Measurements from ENCODE around the gene ZNF33B. TPM values are rescaled to one million over a fixed set of nuclear protein-coding genes. Genes with fewer than 3 reads are reported as not detected.

ZNF33B gene
- total RNA-seq, 1 experiment from 2014 or later: 21.1 TPM

- intact Hi-C loops (cut with micrococcal nuclease): no loop called here
- CTCF ChIA-PET: no interaction called here
These were observed 7.7 kb downstream of the ZNF33B start for GRCh38 chr10:42630537-42631134.

GRCh38 chr10:42623929-42624328, 14.4 kb downstream of the ZNF33B start:
- ChIA-PET POLR2A (no interaction called here), CTCF (no interaction called here), RAD21 (ENCODE audit: low non-redundant PET in 1 of 2, low total read pairs in 2 of 2, uncharacterized antibody in 2 of 2, unreplicated experiment in 2 of 2) (no interaction called here)
- Histone ChIP-seq H3K27me3 (ENCODE audit: insufficient read depth, low read length) (no peaks in the 10 kb centered on the region), H3K9ac (ENCODE audit: low read length) (no peak overlapping the region), H3K4me2 (ENCODE audit: low read length) (no peak overlapping the region), H2AFZ (ENCODE audit: low read depth, low read length, poor library complexity, severe bottlenecking) (no peak overlapping the region), H3K27ac (ENCODE audit: low read depth, low read length) (no peak overlapping the region), H3K4me1 (ENCODE audit: control insufficient read depth in 1 of 2, insufficient read depth in 2 of 2, low read length in 2 of 2) (no peaks in the 10 kb centered on the region), H4K20me1 (ENCODE audit: insufficient read depth) (no peaks in the 10 kb centered on the region), H3K9me2 (ENCODE audit: insufficient read depth) (no peaks in the 10 kb centered on the region), H3K36me3 (ENCODE audit: control insufficient read depth in 1 of 2, insufficient read depth in 2 of 2, low read length in 2 of 2) (peaks cover 13 to 22% of the 10 kb centered on the region in 2 experiments; a peak in 2 of 4 replicates), H3K9me3 (ENCODE audit: control insufficient read depth in 1 of 2, insufficient read depth in 1 of 2, low read depth in 1 of 2, low read length in 2 of 2) (no peaks in the 10 kb centered on the region), H3K79me2 (ENCODE audit: insufficient read depth, low read length) (peaks cover 14% of the 10 kb centered on the region), H3K4me3 (replicated peaks in 1 of 2; ENCODE audit: low read depth in 1 of 2, low read length in 2 of 2) (no peak overlapping the region)
- BruUV-seq (replicated peaks): no TSS peak
- ATAC-seq: no peak
- intact Hi-C loops (cut with micrococcal nuclease): no loop called here
- no peak for DNase-seq (ENCODE audit: low read depth, low spot score)
- no peak for TF ChIP-seq POLR2AphosphoS5 (IDR thresholded peaks at IDR 0.05; ENCODE audit: low read depth, low read length)
- TF ChIP-seq JUND (IDR thresholded peaks at IDR 0.05): no peak
- TF ChIP-seq EGR1 (IDR thresholded peaks at IDR 0.05; ENCODE audit: low read depth): no peak
- no peak for TF ChIP-seq ELF1 (IDR thresholded peaks at IDR 0.05; ENCODE audit: borderline replicate concordance, low read depth)
- no peak for TF ChIP-seq SRF (IDR thresholded peaks at IDR 0.05; ENCODE audit: low read depth)
- TF ChIP-seq POLR2A (IDR thresholded peaks at IDR 0.05; ENCODE audit: borderline replicate concordance, extremely low read depth, insufficient read depth, insufficient read length): no peak
- no peak for TF ChIP-seq EZH2phosphoT487 (IDR thresholded peaks at IDR 0.05; ENCODE audit: borderline replicate concordance)
- TF ChIP-seq MAX (IDR thresholded peaks at IDR 0.05): no peak
- no peak for TF ChIP-seq ZBTB33 (IDR thresholded peaks at IDR 0.05; ENCODE audit: extremely low read depth, insufficient replicate concordance, low read length)
- TF ChIP-seq RAD21 (IDR thresholded peaks at IDR 0.05; ENCODE audit: low read depth): no peak
- TF ChIP-seq EZH2 (IDR thresholded peaks at IDR 0.05): no peak

More at GRCh38 chr10:42630537-42631134, 7.7 kb downstream of the ZNF33B start:
- Histone ChIP-seq H3K27me3 (ENCODE audit: insufficient read depth, low read length) (no peaks in the 10 kb centered on the region), H3K9me2 (ENCODE audit: insufficient read depth) (no peaks in the 10 kb centered on the region), H3K4me3 (replicated peaks in 1 of 2; ENCODE audit: low read depth in 1 of 2, low read length in 2 of 2) (no peak overlapping the region), H3K9ac (ENCODE audit: low read length) (no peak overlapping the region), H4K20me1 (ENCODE audit: insufficient read depth) (no peaks in the 10 kb centered on the region), H3K36me3 (ENCODE audit: control insufficient read depth in 1 of 2, insufficient read depth in 2 of 2, low read length in 2 of 2) (peaks cover 21 to 35% of the 10 kb centered on the region in 2 experiments; a peak in 3 of 4 replicates), H3K27ac (ENCODE audit: low read depth, low read length) (no peak overlapping the region), H3K4me1 (ENCODE audit: control insufficient read depth in 1 of 2, insufficient read depth in 2 of 2, low read length in 2 of 2) (no peaks in the 10 kb centered on the region), H3K4me2 (ENCODE audit: low read length) (no peak overlapping the region), H3K79me2 (ENCODE audit: insufficient read depth, low read length) (peaks cover 13% of the 10 kb centered on the region), H3K9me3 (ENCODE audit: control insufficient read depth in 1 of 2, insufficient read depth in 1 of 2, low read depth in 1 of 2, low read length in 2 of 2) (no peaks in the 10 kb centered on the region), H2AFZ (ENCODE audit: low read depth, low read length, poor library complexity, severe bottlenecking) (no peak overlapping the region)
- BruUV-seq (replicated peaks): no TSS peak
- RAD21 ChIA-PET (ENCODE audit: low non-redundant PET in 1 of 2, low total read pairs in 2 of 2, uncharacterized antibody in 2 of 2, unreplicated experiment in 2 of 2): no interaction called here
- no peak for TF ChIP-seq EZH2 (IDR thresholded peaks at IDR 0.05)
- DNase-seq (ENCODE audit: low read depth, low spot score) (no peak), ATAC-seq (no peak)
- POLR2A ChIA-PET: no interaction called here

Data from HCT116 (cell line).